GM23338 (cell line): ENCODE results near the gene QSOX1. TPM values are rescaled to one million over a fixed set of nuclear protein-coding genes. Genes with fewer than 3 reads are reported as not detected.

Experiments used
- ATAC-seq: fragments of 200-7000 bp; cut with Tn5 transposase; 3 replicates; pipeline ENCODE4 v1.9.1; 2020
- DNase-seq: peaks from one replicate; pipeline ENCODE4 v3.0.0-alpha.2; 2015; ENCODE audit warnings: low spot score
- H2AFZ ChIP-seq: fragments of 200-600 bp; sonication (generic); 2 replicates; pipeline ENCODE4 v1.8.0; 2016; ENCODE audit warnings: antibody characterized with exemption, mild to moderate bottlenecking, moderate library complexity
- H3F3A ChIP-seq: fragments of 200-600 bp; sonication (generic); replicated peaks from 2 replicates; pipeline ENCODE4 v1.8.0; 2017; ENCODE audit warnings: antibody characterized with exemption, mixed run types, low read depth
- H3K27ac ChIP-seq: fragments of 200-600 bp; sonication (generic); 2 replicates; pipeline ENCODE4 v1.6.1; 2016; ENCODE audit warnings: low read depth
- H3K27me3 ChIP-seq: fragments of 200-600 bp; sonication (generic); 2 replicates; pipeline ENCODE4 v1.8.0; 2016; ENCODE audit warnings: mild to moderate bottlenecking, mixed run types, moderate library complexity; ENCODE audit not compliant: insufficient read depth
- H3K36me3 ChIP-seq: fragments of 200-600 bp; sonication (generic); 2 replicates; pipeline ENCODE4 v1.8.0; 2016; ENCODE audit warnings: mild to moderate bottlenecking; ENCODE audit not compliant: insufficient read depth
- H3K4me1 ChIP-seq: fragments of 200-600 bp; sonication (generic); 2 replicates; pipeline ENCODE4 v1.8.0; 2016; ENCODE audit warnings: mild to moderate bottlenecking, moderate library complexity; ENCODE audit not compliant: insufficient read depth
- H3K4me2 ChIP-seq: fragments of 200-600 bp; sonication (generic); 2 replicates; pipeline ENCODE4 v1.7.1; 2017; ENCODE audit warnings: mixed run types
- H3K4me3 ChIP-seq: fragments of 200-600 bp; sonication (generic); 2 replicates; pipeline ENCODE4 v1.6.1; 2016; ENCODE audit warnings: mixed run types
- H3K79me2 ChIP-seq: fragments of 200-600 bp; sonication (generic); replicated peaks from 2 replicates; pipeline ENCODE4 v1.8.0; 2017; ENCODE audit warnings: mild to moderate bottlenecking; ENCODE audit not compliant: insufficient read depth
- H3K9me2 ChIP-seq: fragments of 200-600 bp; sonication (generic); 2 replicates; pipeline ENCODE4 v1.8.0; 2017; ENCODE audit not compliant: insufficient read depth
- H4K20me1 ChIP-seq: fragments of 200-600 bp; sonication (generic); replicated peaks from 2 replicates; pipeline ENCODE4 v1.8.0; 2017; ENCODE audit warnings: mild to moderate bottlenecking; ENCODE audit not compliant: insufficient read depth
- H3K27ac Mint-ChIP-seq: 2 replicates; pipeline ENCODE4 v1.8.0; 2020; ENCODE audit warnings: inconsistent platforms, mild to moderate bottlenecking, moderate library complexity, mixed read lengths
- H3K27me3 Mint-ChIP-seq: 3 replicates; pipeline ENCODE4 v1.8.0; 2022; ENCODE audit warnings: low read depth, mild to moderate bottlenecking, moderate library complexity, mixed read lengths, inconsistent platforms; ENCODE audit not compliant: insufficient read depth, poor library complexity
- H3K36me3 Mint-ChIP-seq: 3 replicates; pipeline ENCODE4 v1.8.0; 2021; ENCODE audit warnings: low read depth, mild to moderate bottlenecking, inconsistent platforms, moderate library complexity, mixed read lengths
- H3K4me1 Mint-ChIP-seq: 3 replicates; pipeline ENCODE4 v1.8.0; 2020; ENCODE audit warnings: mild to moderate bottlenecking, inconsistent platforms, mixed read lengths
- H3K4me3 Mint-ChIP-seq: 3 replicates; pipeline ENCODE4 v1.8.0; 2021; ENCODE audit warnings: moderate library complexity, mild to moderate bottlenecking, inconsistent platforms, mixed read lengths
- H3K9me3 Mint-ChIP-seq: 3 replicates; pipeline ENCODE4 v1.8.0; 2020; ENCODE audit warnings: moderate library complexity, mild to moderate bottlenecking, inconsistent platforms, mixed read lengths
- CTCF ChIP-seq, 2 experiments: fragments of 200-600 bp in 1 of 2; sonication (generic) in 1 of 2; conservative IDR thresholded peaks; 2 replicates each; pipeline versions ENCODE4 v1.5.1 to v1.6.1; 2016 to 2017; ENCODE audit warnings: antibody characterized with exemption in 2 of 2, low read depth in 2 of 2, mild to moderate bottlenecking in 2 of 2, moderate library complexity in 1 of 2
- ETS1 ChIP-seq: IDR thresholded peaks from 2 replicates; pipeline ENCODE4 v1.6.1; 2016; ENCODE audit warnings: antibody characterized with exemption
- EZH2 ChIP-seq: fragments of 200-600 bp; sonication (generic); IDR thresholded peaks from one replicate; pipeline ENCODE4 v1.8.0; 2017; ENCODE audit warnings: antibody characterized with exemption, mild to moderate bottlenecking, low read depth; ENCODE audit not compliant: unreplicated experiment
- EZH2phosphoT487 ChIP-seq: fragments of 200-600 bp; sonication (generic); IDR thresholded peaks from one replicate; pipeline ENCODE4 v1.8.1; 2018; ENCODE audit warnings: antibody characterized with exemption; ENCODE audit not compliant: unreplicated experiment
- JUNB ChIP-seq: IDR thresholded peaks from one replicate; pipeline ENCODE4 v1.6.1; 2016; ENCODE audit warnings: antibody characterized with exemption; ENCODE audit not compliant: unreplicated experiment
- POLR2AphosphoS5 ChIP-seq: IDR thresholded peaks from 2 replicates; pipeline ENCODE4 v1.6.1; 2016; ENCODE audit warnings: antibody characterized with exemption, low read depth
- REST ChIP-seq: IDR thresholded peaks from one replicate; pipeline ENCODE4 v1.6.1; 2018; ENCODE audit warnings: antibody characterized with exemption; ENCODE audit not compliant: unreplicated experiment
- STAT1 ChIP-seq: IDR thresholded peaks from one replicate; pipeline ENCODE4 v1.6.1; 2016; ENCODE audit warnings: antibody characterized with exemption; ENCODE audit not compliant: unreplicated experiment
- ZNF114 ChIP-seq: fragments of 250-450 bp; sonication (Bioruptor Pico); IDR thresholded peaks from 2 replicates; pipeline ENCODE4 v1.5.0; 2020; ENCODE audit warnings: mild to moderate bottlenecking, moderate library complexity
- ZNF331 ChIP-seq: fragments of 250-450 bp; sonication (Bioruptor Pico); IDR thresholded peaks from 2 replicates; pipeline ENCODE4 v1.5.0; 2020; ENCODE audit warnings: low read depth, mild to moderate bottlenecking, moderate library complexity
- ZNF462 ChIP-seq: fragments of 250-450 bp; sonication (Bioruptor Pico); IDR thresholded peaks from 2 replicates; pipeline ENCODE4 v1.5.0; 2020; ENCODE audit warnings: mild to moderate bottlenecking, moderate library complexity
- polyA plus RNA-seq: library from polyadenylated mRNA; unstranded; fragments of >200 nt; fragmentation: Nextera tagmentation; extraction: Ambion mirVana; gene quantifications from 2 replicates; pipeline ENCODE4 v1.2.1, GENCODE V29; 2016
- total RNA-seq: library from RNA; depleted of rRNA; stranded (reverse); fragments of >200 nt; shearing (Covaris generic); gene quantifications from 2 replicates; pipeline ENCODE4 v1.2.3, GENCODE V29; 2014

The QSOX1 gene
- total and polyA plus RNA-seq, 2 experiments from 2014 or later, result 47.8 to 119 TPM

- DNase-seq, result no peak
- peaks cover 4% of the 10 kb centered on the region; the same call in 1 of the 2 replicates for H4K20me1 ChIP-seq
- H2AFZ ChIP-seq, result no peak overlapping the region
- 0 out of 2 replicates have a peak, but pooled peaks cover 2% of the 10 kb centered on the region for H3F3A ChIP-seq
- H3K27ac ChIP-seq, result no peak overlapping the region
- no peaks in the 10 kb centered on the region for H3K9me2 ChIP-seq
- Mint-ChIP-seq H3K4me1 (peaks cover 34% of the 10 kb centered on the region), H3K4me3 (no peak overlapping the region), H3K27ac (no peak overlapping the region), H3K27me3 (no peaks in the 10 kb centered on the region), H3K36me3 (peaks cover 7% of the 10 kb centered on the region; the same call in 1 of the 3 replicates), H3K9me3 (no peaks in the 10 kb centered on the region)
- peaks cover 14% of the 10 kb centered on the region for H3K4me1 ChIP-seq
- peaks cover 5% of the 10 kb centered on the region; the same call in 1 of the 2 replicates for H3K79me2 ChIP-seq
- H3K4me2 ChIP-seq, result no peak overlapping the region
- no peak for ATAC-seq
- TF ChIP-seq EZH2phosphoT487 (no peak), ZNF331 (no peak), ETS1 (no peak), JUNB (no peak), EZH2 (no peak), CTCF (conservative IDR thresholded peaks at IDR 0.05; ENCODE audit: low read depth in 2 of 2) (no peak), POLR2AphosphoS5 (no peak), REST (no peak), ZNF462 (CRISPR knock-in tag) (no peak), ZNF114 (no peak), STAT1 (no peak)
- no peaks in the 10 kb centered on the region for H3K27me3 ChIP-seq
- H3K36me3 ChIP-seq, result no peaks in the 10 kb centered on the region
- no peak overlapping the region for H3K4me3 ChIP-seq
Measured at GRCh38 chr1:180169640-180170195, 15.0 kb downstream of the QSOX1 start.
